Endometrial microvascular endothelial cells (primary cell): Measurements from ENCODE around the gene CAPN6. TPM values are rescaled to one million over a fixed set of nuclear protein-coding genes. Genes with fewer than 3 reads are reported as not detected.

Experiments used
- in situ Hi-C: cut with HindIII; loops from 2 replicates; pipeline ENCODE4 v1.10.0; 2017; ENCODE audit warnings: low sequenced_read_pairs, low pct_unique_long_range_greater_than_20kb; ENCODE audit errors: inconsistent ontology term
- total RNA-seq: library from RNA; depleted of rRNA; stranded (reverse); fragments of >200 nt; gene quantifications from one replicate; pipeline ENCODE4 v1.2.3, GENCODE V29; 2015; ENCODE audit errors: inconsistent ontology term

Gene CAPN6
- total RNA-seq, 1 donor from 2014 or later, result not detected

DNA sequence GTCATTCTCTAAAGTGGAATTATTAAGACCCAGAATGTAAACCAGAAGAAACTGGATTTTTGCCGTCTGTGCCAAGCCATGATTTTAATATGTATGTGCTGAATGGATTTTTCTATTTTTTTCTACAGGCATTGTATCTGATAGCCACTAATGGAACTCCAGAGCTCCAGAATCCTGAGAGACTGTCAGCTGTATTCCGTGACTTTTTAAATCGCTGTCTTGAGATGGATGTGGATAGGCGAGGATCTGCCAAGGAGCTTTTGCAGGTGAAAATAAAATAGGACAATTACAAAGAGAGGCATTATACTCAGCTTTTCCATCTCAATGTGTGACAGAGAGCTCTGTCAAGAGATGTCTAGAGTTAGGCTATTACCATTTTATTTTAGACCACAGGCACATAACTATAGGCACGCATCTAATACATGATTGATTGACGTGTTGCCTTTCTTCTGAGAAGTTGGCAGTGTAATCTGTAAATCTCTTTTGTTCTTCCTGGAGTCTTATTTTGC, 53.9 kb downstream of the CAPN6 start:
- in situ Hi-C loops, result no loop called here

DNA sequence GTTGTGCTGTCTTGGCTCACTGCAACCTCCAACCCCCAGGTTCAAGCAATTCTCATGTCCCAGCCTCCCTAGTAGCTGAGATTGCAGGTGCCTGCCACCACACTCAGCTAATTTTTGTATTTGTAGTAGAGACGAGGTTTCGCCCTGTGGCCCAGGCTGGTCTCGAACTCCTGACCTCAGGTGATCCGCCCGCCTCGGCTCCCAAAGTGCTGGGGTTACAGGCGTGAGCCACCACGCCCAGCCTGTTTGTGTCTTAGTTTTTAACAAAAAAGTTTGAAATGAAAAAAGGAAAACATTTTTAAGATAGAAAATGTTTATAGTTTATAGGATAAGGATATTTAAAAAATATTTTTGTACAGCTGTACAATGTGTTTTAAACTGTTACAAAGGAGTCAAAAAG, 62.4 kb downstream of the CAPN6 start:
- in situ Hi-C loops, result no loop called here

DNA sequence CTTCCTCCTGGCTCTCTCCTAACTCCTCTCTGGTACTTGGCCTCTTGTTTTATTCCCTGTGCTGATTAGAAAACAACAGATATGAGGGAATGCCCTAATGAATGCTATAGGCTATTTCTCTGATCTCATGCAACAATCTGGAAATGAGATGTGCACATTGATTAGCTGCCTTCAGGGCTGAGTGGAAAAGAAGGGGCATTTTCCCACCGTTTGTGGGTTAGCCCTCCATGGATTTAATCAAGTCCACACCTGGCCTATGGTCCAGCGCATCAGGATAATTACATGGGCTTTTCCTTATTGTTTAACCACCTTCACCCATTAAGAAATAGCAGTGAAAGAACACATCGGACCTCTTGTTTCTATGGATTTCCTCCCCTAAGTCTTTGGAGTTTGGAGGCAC, 70.0 kb downstream of the CAPN6 start:
- in situ Hi-C loops, result no loop called here

DNA sequence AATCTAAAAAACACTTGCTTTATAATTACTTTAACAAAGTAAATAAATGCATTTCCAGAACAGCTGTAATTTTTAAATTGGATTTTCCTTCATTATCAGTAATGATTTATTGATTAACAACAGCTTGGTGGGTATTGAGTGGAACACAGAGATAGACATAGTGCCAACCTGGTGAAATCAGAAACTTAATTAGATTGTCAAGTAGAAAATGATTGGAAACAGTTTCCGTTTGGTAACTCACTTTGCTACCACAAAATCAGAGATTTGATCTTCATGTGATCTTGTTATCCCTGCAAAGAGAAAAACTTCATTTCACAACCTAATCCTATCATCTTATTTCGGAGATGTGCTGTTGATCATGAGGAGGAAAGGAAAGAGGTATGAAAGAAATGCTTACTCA, 70.8 kb downstream of the CAPN6 start:
- in situ Hi-C loops, result no loop called here

Other genes starting within 250 kb of the CAPN6 start
- 0.28 TPM for gene PAK3, start 174.3 kb downstream of the CAPN6 start, total RNA-seq
- gene DCX, start 141.7 kb upstream of the CAPN6 start, total RNA-seq, result 0.28 TPM
- not detected for gene SERTM2, start 241.2 kb upstream of the CAPN6 start, total RNA-seq